ENCODE data around the gene GMNC. TPM values are rescaled to one million over a fixed set of nuclear protein-coding genes. Genes with fewer than 3 reads are reported as not detected.

GMNC gene
- polyA plus RNA-seq, 1 donor from 2014 or later = 0.48 TPM

DNA sequence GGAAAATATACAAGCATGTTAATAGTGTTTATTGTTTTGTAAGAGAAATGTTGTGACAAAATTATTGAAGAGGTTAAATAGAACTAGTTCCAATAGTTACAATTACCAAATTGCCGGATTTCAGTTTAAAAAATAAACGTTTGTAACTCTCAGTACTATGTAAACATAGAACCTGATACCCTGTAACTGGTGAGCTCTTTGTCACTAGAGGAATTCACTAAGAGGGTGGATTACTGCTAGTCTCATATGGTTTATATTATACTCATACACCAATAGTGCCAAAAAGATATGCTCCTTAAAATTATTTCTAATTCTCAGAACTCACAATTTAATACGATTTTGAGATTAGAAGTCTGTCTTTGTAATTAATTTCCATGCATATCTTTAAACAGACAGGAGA lies 7.6 kb upstream of the GMNC start:
- Histone ChIP-seq H4K20me1 (ENCODE audit: insufficient read depth) (no peaks in the 10 kb centered on the region), H3K36me3 (ENCODE audit: insufficient read depth, low read length) (no peaks in the 10 kb centered on the region), H3K9me2 (ENCODE audit: insufficient read depth, low read length) (no peaks in the 10 kb centered on the region), H3K4me3 (ENCODE audit: low read length) (no peak overlapping the region), H3K27ac (ENCODE audit: low read length) (no peak overlapping the region), H3K9ac (ENCODE audit: low read length) (no peak overlapping the region), H3K4me2 (ENCODE audit: low read length) (no peak overlapping the region), H3K79me2 (replicated peaks; ENCODE audit: insufficient read depth, low read length) (no peaks in the 10 kb centered on the region), H3F3A (ENCODE audit: insufficient read depth, low read length, poor library complexity, severe bottlenecking) (no peaks in the 10 kb centered on the region), H2AFZ (ENCODE audit: low read depth, low read length) (no peak overlapping the region), H3K9me3 (ENCODE audit: low read length) (no peaks in the 10 kb centered on the region), H3K27me3 (ENCODE audit: insufficient read depth, low read depth, low read length) (peaks cover 15% of the 10 kb centered on the region)
- TF ChIP-seq EZH2 (IDR thresholded peaks at IDR 0.05; ENCODE audit: borderline replicate concordance, insufficient read depth, low read length, poor library complexity, severe bottlenecking) (no peak), POLR2AphosphoS5 (IDR thresholded peaks at IDR 0.05) (no peak), EP300 (conservative IDR thresholded peaks at IDR 0.05; ENCODE audit: poor library complexity, severe bottlenecking) (no peak), RAD21 (conservative IDR thresholded peaks at IDR 0.05) (no peak), TAF1 (IDR thresholded peaks at IDR 0.05; ENCODE audit: low read depth) (no peak), SMC3 (conservative IDR thresholded peaks at IDR 0.05; ENCODE audit: poor library complexity) (no peak), MXI1 (conservative IDR thresholded peaks at IDR 0.05; ENCODE audit: poor library complexity, severe bottlenecking) (no peak)
- TF ChIP-seq, protein P1, sequence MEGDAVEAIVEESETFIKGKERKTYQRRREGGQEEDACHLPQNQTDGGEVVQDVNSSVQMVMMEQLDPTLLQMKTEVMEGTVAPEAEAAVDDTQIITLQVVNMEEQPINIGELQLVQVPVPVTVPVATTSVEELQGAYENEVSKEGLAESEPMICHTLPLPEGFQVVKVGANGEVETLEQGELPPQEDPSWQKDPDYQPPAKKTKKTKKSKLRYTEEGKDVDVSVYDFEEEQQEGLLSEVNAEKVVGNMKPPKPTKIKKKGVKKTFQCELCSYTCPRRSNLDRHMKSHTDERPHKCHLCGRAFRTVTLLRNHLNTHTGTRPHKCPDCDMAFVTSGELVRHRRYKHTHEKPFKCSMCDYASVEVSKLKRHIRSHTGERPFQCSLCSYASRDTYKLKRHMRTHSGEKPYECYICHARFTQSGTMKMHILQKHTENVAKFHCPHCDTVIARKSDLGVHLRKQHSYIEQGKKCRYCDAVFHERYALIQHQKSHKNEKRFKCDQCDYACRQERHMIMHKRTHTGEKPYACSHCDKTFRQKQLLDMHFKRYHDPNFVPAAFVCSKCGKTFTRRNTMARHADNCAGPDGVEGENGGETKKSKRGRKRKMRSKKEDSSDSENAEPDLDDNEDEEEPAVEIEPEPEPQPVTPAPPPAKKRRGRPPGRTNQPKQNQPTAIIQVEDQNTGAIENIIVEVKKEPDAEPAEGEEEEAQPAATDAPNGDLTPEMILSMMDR (IDR thresholded peaks at IDR 0.05; ENCODE audit: poor library complexity, severe bottlenecking) = no peak
- TF ChIP-seq, protein P2, sequence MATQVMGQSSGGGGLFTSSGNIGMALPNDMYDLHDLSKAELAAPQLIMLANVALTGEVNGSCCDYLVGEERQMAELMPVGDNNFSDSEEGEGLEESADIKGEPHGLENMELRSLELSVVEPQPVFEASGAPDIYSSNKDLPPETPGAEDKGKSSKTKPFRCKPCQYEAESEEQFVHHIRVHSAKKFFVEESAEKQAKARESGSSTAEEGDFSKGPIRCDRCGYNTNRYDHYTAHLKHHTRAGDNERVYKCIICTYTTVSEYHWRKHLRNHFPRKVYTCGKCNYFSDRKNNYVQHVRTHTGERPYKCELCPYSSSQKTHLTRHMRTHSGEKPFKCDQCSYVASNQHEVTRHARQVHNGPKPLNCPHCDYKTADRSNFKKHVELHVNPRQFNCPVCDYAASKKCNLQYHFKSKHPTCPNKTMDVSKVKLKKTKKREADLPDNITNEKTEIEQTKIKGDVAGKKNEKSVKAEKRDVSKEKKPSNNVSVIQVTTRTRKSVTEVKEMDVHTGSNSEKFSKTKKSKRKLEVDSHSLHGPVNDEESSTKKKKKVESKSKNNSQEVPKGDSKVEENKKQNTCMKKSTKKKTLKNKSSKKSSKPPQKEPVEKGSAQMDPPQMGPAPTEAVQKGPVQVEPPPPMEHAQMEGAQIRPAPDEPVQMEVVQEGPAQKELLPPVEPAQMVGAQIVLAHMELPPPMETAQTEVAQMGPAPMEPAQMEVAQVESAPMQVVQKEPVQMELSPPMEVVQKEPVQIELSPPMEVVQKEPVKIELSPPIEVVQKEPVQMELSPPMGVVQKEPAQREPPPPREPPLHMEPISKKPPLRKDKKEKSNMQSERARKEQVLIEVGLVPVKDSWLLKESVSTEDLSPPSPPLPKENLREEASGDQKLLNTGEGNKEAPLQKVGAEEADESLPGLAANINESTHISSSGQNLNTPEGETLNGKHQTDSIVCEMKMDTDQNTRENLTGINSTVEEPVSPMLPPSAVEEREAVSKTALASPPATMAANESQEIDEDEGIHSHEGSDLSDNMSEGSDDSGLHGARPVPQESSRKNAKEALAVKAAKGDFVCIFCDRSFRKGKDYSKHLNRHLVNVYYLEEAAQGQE (IDR thresholded peaks at IDR 0.05; ENCODE audit: borderline replicate concordance) = no peak

DNA sequence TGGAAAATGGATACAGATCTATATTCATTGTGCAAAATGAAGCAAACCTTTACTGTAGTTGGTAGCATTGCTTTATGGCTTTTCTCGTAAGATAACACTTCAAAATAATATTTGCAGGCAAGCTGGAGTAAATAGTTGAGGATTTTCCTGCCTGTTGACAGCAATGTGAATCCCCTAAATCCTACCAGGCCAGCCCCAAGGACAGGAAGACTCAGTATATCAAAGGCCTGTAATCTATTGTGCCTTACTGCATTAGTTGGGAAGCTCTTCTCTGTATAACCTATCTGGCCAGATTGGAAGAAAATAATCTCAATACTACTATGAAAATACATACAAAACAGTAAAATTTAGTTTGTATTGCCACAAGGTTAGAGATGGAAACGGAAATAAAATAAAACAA lies 4.6 kb upstream of the GMNC start:
- no peaks in the 10 kb centered on the region for H3K9me2 ChIP-seq (ENCODE audit: insufficient read depth, low read length)
- H3K4me3 ChIP-seq (ENCODE audit: low read length) = no peak overlapping the region
- H3F3A ChIP-seq (ENCODE audit: insufficient read depth, low read length, poor library complexity, severe bottlenecking) = no peaks in the 10 kb centered on the region
- H3K79me2 ChIP-seq (replicated peaks; ENCODE audit: insufficient read depth, low read length) = no peaks in the 10 kb centered on the region
- H3K27me3 ChIP-seq (ENCODE audit: insufficient read depth, low read depth, low read length) = peaks cover 45% of the 10 kb centered on the region
- TF ChIP-seq TAF1 (IDR thresholded peaks at IDR 0.05; ENCODE audit: low read depth) (no peak), SMC3 (conservative IDR thresholded peaks at IDR 0.05; ENCODE audit: poor library complexity) (no peak), POLR2AphosphoS5 (IDR thresholded peaks at IDR 0.05) (no peak), RAD21 (conservative IDR thresholded peaks at IDR 0.05) (no peak)
- H2AFZ ChIP-seq (ENCODE audit: low read depth, low read length) = no peak overlapping the region
- H3K9ac ChIP-seq (ENCODE audit: low read length) = no peak overlapping the region
- H4K20me1 ChIP-seq (ENCODE audit: insufficient read depth) = no peaks in the 10 kb centered on the region
- H3K9me3 ChIP-seq (ENCODE audit: low read length) = no peaks in the 10 kb centered on the region
- H3K4me2 ChIP-seq (ENCODE audit: low read length) = no peak overlapping the region
- H3K36me3 ChIP-seq (ENCODE audit: insufficient read depth, low read length) = no peaks in the 10 kb centered on the region
- no peak overlapping the region for H3K27ac ChIP-seq (ENCODE audit: low read length)

DNA sequence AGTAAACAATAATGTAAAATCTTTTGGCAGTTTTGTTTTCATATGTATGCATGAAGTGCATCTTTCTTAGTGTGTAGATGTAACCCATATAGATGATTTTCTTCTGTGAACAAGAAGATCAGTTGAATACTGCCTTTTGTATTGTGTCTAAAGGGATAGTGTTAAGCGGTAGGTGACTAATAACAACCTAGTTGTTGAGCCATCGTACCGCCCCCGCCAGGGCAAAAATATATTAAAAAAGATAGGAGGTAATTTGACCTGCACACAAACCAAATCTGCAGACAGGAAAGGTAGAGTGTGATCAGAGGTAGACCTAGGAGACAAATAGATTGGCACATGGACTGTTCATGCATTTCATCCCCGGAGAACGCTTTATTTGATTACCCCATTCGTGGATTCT lies 3.3 kb upstream of the GMNC start:
- Histone ChIP-seq H3K27me3 (ENCODE audit: insufficient read depth, low read depth, low read length) (peaks cover 57% of the 10 kb centered on the region), H2AFZ (ENCODE audit: low read depth, low read length) (no peak overlapping the region), H3K9ac (ENCODE audit: low read length) (no peak overlapping the region), H3F3A (ENCODE audit: insufficient read depth, low read length, poor library complexity, severe bottlenecking) (no peaks in the 10 kb centered on the region), H4K20me1 (ENCODE audit: insufficient read depth) (no peaks in the 10 kb centered on the region), H3K4me2 (ENCODE audit: low read length) (no peak overlapping the region), H3K27ac (ENCODE audit: low read length) (no peak overlapping the region), H3K79me2 (replicated peaks; ENCODE audit: insufficient read depth, low read length) (no peaks in the 10 kb centered on the region), H3K36me3 (ENCODE audit: insufficient read depth, low read length) (no peaks in the 10 kb centered on the region), H3K9me3 (ENCODE audit: low read length) (no peaks in the 10 kb centered on the region), H3K9me2 (ENCODE audit: insufficient read depth, low read length) (no peaks in the 10 kb centered on the region), H3K4me3 (ENCODE audit: low read length) (no peak overlapping the region)
- TF ChIP-seq RAD21 (conservative IDR thresholded peaks at IDR 0.05) = no peak
- TF ChIP-seq, protein P2 (IDR thresholded peaks at IDR 0.05; ENCODE audit: borderline replicate concordance) = no peak
- TF ChIP-seq POLR2AphosphoS5 (IDR thresholded peaks at IDR 0.05) = no peak
- TF ChIP-seq MXI1 (conservative IDR thresholded peaks at IDR 0.05; ENCODE audit: poor library complexity, severe bottlenecking) = no peak
- TF ChIP-seq, protein P1 (IDR thresholded peaks at IDR 0.05; ENCODE audit: poor library complexity, severe bottlenecking) = no peak
- TF ChIP-seq EP300 (conservative IDR thresholded peaks at IDR 0.05; ENCODE audit: poor library complexity, severe bottlenecking) = no peak
- no peak for TF ChIP-seq TAF1 (IDR thresholded peaks at IDR 0.05; ENCODE audit: low read depth)
- no peak for TF ChIP-seq SMC3 (conservative IDR thresholded peaks at IDR 0.05; ENCODE audit: poor library complexity)
- no peak for TF ChIP-seq EZH2 (IDR thresholded peaks at IDR 0.05; ENCODE audit: borderline replicate concordance, insufficient read depth, low read length, poor library complexity, severe bottlenecking)

All from neural cell (in vitro differentiated cells).